ENCODE measurements around the gene KDM1A.

DNA sequence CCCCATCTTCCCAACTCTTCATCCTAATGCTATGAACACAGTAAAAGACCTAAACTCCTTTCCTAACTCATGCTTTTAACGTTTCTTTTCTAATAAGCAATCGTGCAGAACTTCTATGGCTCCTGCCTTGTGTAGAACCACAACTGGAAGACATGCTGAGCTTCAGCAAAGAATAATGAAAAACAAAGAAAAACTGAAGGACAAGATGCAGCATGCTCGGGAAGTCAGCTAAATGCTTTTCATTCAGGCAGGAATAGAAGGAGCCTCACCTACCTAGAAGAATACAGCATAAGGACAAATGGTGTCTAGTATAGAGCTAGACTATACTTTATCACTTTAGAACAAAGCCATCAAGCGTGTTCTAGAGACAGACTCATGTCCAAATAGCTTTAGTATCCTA lies 103.5 kb downstream of the KDM1A start:
- TF ChIP-seq, protein P1, sequence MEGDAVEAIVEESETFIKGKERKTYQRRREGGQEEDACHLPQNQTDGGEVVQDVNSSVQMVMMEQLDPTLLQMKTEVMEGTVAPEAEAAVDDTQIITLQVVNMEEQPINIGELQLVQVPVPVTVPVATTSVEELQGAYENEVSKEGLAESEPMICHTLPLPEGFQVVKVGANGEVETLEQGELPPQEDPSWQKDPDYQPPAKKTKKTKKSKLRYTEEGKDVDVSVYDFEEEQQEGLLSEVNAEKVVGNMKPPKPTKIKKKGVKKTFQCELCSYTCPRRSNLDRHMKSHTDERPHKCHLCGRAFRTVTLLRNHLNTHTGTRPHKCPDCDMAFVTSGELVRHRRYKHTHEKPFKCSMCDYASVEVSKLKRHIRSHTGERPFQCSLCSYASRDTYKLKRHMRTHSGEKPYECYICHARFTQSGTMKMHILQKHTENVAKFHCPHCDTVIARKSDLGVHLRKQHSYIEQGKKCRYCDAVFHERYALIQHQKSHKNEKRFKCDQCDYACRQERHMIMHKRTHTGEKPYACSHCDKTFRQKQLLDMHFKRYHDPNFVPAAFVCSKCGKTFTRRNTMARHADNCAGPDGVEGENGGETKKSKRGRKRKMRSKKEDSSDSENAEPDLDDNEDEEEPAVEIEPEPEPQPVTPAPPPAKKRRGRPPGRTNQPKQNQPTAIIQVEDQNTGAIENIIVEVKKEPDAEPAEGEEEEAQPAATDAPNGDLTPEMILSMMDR (conservative IDR thresholded peaks at IDR 0.05 in 1 of 2, IDR thresholded peaks at IDR 0.05 in 1 of 2; ENCODE audit: extremely low read depth in 1 of 2, insufficient read depth in 1 of 2, low read depth in 1 of 2, low read length in 2 of 2): no peak
- TF ChIP-seq EZH2 (IDR thresholded peaks at IDR 0.05; ENCODE audit: borderline replicate concordance, low read length): no peak
